Uterus (tissue), 2 donors: ENCODE data around the gene NPEPPS.

Experiments used
- POLR2A ChIP-seq, 2 donors: fragments of 450-650 bp; IDR thresholded peaks; one replicate each; pipeline ENCODE4 v1.6.1; 2016; ENCODE audit warnings: antibody characterized with exemption in 2 of 2, mild to moderate bottlenecking in 1 of 2, moderate library complexity in 1 of 2
- TF ChIP-seq, protein P1 (sequence below), 4 experiments: fragments of 200-600 bp in 2 of 4; fragments of 450-650 bp in 2 of 4; sonication (generic) in 2 of 4; IDR thresholded peaks; one replicate each; pipeline ENCODE4 v1.5.1; 2016 to 2019; ENCODE audit warnings: antibody characterized with exemption in 4 of 4, mild to moderate bottlenecking in 2 of 4, moderate library complexity in 1 of 4

DNA sequence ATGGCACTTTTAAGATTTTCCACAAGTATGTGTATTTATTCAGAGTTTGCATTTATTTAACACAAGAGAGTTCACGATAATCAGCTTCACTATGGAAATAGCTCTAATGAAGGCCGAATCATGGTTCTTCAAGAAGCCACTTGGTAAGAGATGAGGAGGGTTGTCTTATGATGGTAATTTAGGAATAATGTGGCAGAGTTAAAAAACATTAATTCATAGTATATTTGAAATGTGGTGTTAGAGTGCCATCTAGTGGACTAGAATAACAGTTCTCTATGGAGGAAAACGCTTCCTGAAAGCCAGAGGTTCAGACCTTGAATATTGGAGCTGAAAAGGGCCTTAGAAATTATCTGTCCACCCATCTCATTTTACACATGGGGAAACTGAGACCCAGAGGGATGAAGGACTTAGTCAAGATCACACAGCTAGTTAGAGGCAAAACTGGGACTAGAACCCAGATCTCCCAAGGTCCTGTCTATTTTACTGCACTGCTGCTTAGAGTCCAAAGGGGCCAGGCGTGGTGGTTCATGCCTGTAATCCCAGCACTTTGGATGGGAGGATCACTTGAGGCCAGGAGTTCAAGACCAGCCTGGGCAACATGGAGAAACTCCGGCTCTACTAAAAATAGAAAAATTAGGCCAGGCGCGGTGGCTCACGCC lies 85.0 kb downstream of the NPEPPS start:
- no peak for TF ChIP-seq POLR2A (IDR thresholded peaks at IDR 0.05)
- TF ChIP-seq, protein P1, sequence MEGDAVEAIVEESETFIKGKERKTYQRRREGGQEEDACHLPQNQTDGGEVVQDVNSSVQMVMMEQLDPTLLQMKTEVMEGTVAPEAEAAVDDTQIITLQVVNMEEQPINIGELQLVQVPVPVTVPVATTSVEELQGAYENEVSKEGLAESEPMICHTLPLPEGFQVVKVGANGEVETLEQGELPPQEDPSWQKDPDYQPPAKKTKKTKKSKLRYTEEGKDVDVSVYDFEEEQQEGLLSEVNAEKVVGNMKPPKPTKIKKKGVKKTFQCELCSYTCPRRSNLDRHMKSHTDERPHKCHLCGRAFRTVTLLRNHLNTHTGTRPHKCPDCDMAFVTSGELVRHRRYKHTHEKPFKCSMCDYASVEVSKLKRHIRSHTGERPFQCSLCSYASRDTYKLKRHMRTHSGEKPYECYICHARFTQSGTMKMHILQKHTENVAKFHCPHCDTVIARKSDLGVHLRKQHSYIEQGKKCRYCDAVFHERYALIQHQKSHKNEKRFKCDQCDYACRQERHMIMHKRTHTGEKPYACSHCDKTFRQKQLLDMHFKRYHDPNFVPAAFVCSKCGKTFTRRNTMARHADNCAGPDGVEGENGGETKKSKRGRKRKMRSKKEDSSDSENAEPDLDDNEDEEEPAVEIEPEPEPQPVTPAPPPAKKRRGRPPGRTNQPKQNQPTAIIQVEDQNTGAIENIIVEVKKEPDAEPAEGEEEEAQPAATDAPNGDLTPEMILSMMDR (IDR thresholded peaks at IDR 0.05): peak; percentile 60 to 78 (median 73)
